Naive thymus-derived CD8-positive, alpha-beta T cell (primary cell): Measurements from ENCODE around the gene SORCS2. TPM values are rescaled to one million over a fixed set of nuclear protein-coding genes. Genes with fewer than 3 reads are reported as not detected.
A peak's percentile ranks its signal among the peaks of the same experiment; 100 is the strongest.

Experiments
- ATAC-seq, 2 donors: fragments of 150-1000 bp; cut with Tn5 transposase in 1 of 2; sonication (Bioruptor Pico), chemical (Tn5 transposase) in 1 of 2; 1 replicate in 1 of 2; 2 replicates in 1 of 2; pipeline ENCODE4 v1.10.0; 2021; ENCODE audit warnings: mild to moderate bottlenecking in 2 of 2, moderate library complexity in 2 of 2
- POLR2A ChIA-PET: fragments of 350-600 bp; sonication (Branson Sonifier 250); formaldehyde crosslinking; loops from one replicate; lab custom pipeline; 2021; ENCODE audit warnings: antibody characterized with exemption; lab: Charles Lee
- DNase-seq, 10 donors: peaks; one replicate each; pipeline versions ENCODE4 v3.0.0 to v3.0.0-alpha.2; 2020 to 2022
- H3K27ac Mint-ChIP-seq, 10 donors: one replicate each; pipeline ENCODE4 v1.8.0; 2020 to 2022; ENCODE audit warnings: mild to moderate bottlenecking in 10 of 10, mixed read lengths in 10 of 10, moderate library complexity in 4 of 10, inconsistent platforms in 1 of 10
- H3K27me3 Mint-ChIP-seq, 5 donors: one replicate each; pipeline ENCODE4 v1.8.0; 2021 to 2022; ENCODE audit warnings: mixed read lengths in 5 of 5
- H3K36me3 Mint-ChIP-seq, 3 donors: one replicate each; pipeline ENCODE4 v1.8.0; 2020 to 2022; ENCODE audit warnings: mixed read lengths in 3 of 3, mild to moderate bottlenecking in 2 of 3, inconsistent platforms in 1 of 3
- H3K4me1 Mint-ChIP-seq, 4 donors: one replicate each; pipeline ENCODE4 v1.8.0; 2021 to 2022; ENCODE audit warnings: mixed read lengths in 4 of 4
- H3K4me3 Mint-ChIP-seq, 10 donors: one replicate each; pipeline ENCODE4 v1.8.0; 2020 to 2022; ENCODE audit warnings: mild to moderate bottlenecking in 10 of 10, mixed read lengths in 10 of 10, moderate library complexity in 6 of 10, inconsistent platforms in 1 of 10
- H3K9me3 Mint-ChIP-seq, 9 donors: one replicate each; pipeline ENCODE4 v1.8.0; 2020 to 2022; ENCODE audit warnings: mixed read lengths in 9 of 9, mild to moderate bottlenecking in 3 of 9, inconsistent platforms in 1 of 9, moderate library complexity in 1 of 9
- polyA plus RNA-seq, 3 donors: library from polyadenylated mRNA; unstranded; fragments of 300-500 nt; fragmentation: Illumina TruSeq; gene quantifications; one replicate each; pipeline ENCODE4 v1.2.3, GENCODE V29; 2021
- total RNA-seq, 8 experiments: library from RNA in 2 of 8; stranded (reverse) in 2 of 8; gene quantifications; one replicate each; pipeline ENCODE4 v1.2.3 and lab custom pipeline; 2021 to 2026

Gene SORCS2
- total and polyA plus RNA-seq, 5 experiments from 2014 or later: not detected

GRCh38 chr4:7772711-7773385 is 580.5 kb downstream of the SORCS2 start:
- POLR2A ChIA-PET: no interaction called here

DNA sequence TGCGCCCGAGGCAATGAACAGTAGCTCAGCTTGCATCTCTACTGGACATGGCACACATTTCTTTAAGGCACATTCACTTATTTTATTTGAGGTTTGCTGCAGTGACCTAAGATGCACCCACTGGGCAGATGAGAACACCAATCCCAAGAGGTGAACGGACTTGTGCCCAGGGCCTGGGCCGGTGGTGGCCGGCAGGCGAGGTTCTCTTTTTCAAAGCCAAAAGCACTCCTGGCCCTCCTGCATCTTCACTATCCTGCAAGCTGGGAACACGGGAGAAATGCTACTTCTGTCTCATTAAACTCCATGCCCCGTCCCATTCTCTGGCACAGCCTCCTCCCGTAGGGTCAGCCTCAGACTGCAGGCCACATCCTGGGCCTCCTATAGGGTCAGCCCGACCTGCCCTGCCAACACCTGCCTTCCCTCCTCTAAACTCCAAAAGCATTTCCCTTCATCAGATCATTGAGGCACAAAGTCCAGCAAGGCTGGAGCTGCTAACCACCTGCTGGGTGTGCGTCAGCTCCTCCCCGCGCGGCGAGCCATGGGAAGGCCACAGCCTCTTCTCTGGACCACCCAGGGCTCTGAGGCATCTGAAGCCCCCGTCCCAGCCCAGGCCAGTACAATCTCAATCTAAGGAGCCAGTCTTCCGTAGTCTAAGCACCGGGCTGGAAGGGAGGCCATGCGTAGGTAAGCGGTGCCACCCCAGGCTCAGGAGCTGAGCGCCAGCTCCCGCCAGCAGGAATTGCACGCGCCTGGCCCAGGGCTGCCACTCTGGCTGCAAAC is 581.3 kb downstream of the SORCS2 start:
- POLR2A ChIA-PET: no interaction called here
- peaks cover 0 to 72% (median 10%) of the 10 kb centered on the region in 3 donors for H3K36me3 Mint-ChIP-seq

More at GRCh38 chr4:7772711-7773385, 580.5 kb downstream of the SORCS2 start:
- peaks cover 18 to 28% (median 22%) of the 10 kb centered on the region in 4 donors for H3K4me1 Mint-ChIP-seq
- DNase-seq (no peak), ATAC-seq (no peak)
- no peak overlapping the region for H3K4me3 Mint-ChIP-seq
- peaks cover 0 to 70% (median 5%) of the 10 kb centered on the region in 3 donors for H3K36me3 Mint-ChIP-seq
- no peaks in the 10 kb centered on the region for H3K27me3 Mint-ChIP-seq
- H3K27ac Mint-ChIP-seq: peak overlapping the region in 4 of 10 donors; percentile 20 to 82 (median 70)
- no peaks in the 10 kb centered on the region for H3K9me3 Mint-ChIP-seq

GRCh38 chr4:7774301-7775294 is 582.3 kb downstream of the SORCS2 start:
- Mint-ChIP-seq H3K4me1 (peaks cover 18 to 25% (median 22%) of the 10 kb centered on the region in 4 donors), H3K9me3 (no peaks in the 10 kb centered on the region), H3K27me3 (no peaks in the 10 kb centered on the region), H3K36me3 (peaks cover 0 to 76% (median 10%) of the 10 kb centered on the region in 3 donors), H3K27ac (peak overlapping the region in 1 of 10 donors; percentile 47), H3K4me3 (peak overlapping the region in 1 of 10 donors; percentile 5)
- DNase-seq (no peak), ATAC-seq (no peak)
- POLR2A ChIA-PET: no interaction called here

More for the DNA sequence above, 581.3 kb downstream of the SORCS2 start:
- DNase-seq: no peak
- Mint-ChIP-seq H3K27ac (peak overlapping the region in 1 of 10 donors; percentile 70), H3K4me3 (peak overlapping the region in 1 of 10 donors; percentile 5), H3K9me3 (no peaks in the 10 kb centered on the region), H3K27me3 (no peaks in the 10 kb centered on the region), H3K4me1 (peaks cover 18 to 28% (median 22%) of the 10 kb centered on the region in 4 donors)
- no peak for ATAC-seq

- no peak for ATAC-seq
- no peaks in the 10 kb centered on the region for H3K27me3 Mint-ChIP-seq
- no peak overlapping the region for H3K4me3 Mint-ChIP-seq
- DNase-seq: no peak
- H3K4me1 Mint-ChIP-seq: peaks cover 13 to 19% (median 15%) of the 10 kb centered on the region in 4 donors
- H3K36me3 Mint-ChIP-seq: peaks cover 0 to 77% (median 10%) of the 10 kb centered on the region in 3 donors
- no peaks in the 10 kb centered on the region for H3K9me3 Mint-ChIP-seq
- peak overlapping the region in 1 of 10 donors; percentile 55 for H3K27ac Mint-ChIP-seq
- POLR2A ChIA-PET: no interaction called here
Measured at GRCh38 chr4:7775396-7775795, 583.1 kb downstream of the SORCS2 start.

DNA sequence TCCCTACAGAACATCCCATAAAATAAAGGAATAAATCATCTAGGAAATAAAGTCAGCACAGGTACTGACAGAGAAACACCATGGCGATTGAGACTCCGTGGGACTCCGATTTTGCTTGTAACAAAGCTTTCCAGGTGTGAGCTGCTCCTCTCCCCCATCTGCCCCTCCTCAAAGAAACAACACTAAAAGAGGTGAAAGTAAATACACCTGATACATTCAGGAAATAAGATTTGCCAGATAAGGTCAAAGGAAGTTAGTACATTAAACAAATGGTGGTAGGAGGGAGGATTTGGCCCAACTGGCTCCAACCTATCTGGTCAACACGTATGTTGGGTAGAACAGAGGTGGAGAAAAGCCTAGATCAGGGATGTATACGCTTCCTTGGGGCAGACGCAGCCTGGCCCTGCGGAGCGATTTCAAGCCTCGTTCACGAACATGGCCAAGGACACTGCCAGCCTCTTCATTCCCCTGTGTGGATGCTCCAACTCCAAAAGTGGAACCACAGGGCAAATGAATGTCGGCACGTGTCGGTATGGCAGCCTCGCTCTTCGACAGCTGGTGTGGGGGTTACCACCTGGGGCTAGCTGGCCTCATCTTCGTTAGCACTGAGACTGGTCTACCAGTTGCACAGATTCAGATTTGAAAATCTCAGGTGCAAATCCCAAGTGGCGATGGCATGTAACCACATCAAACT is 584.8 kb downstream of the SORCS2 start:
- H3K27ac Mint-ChIP-seq: no peak overlapping the region
- peaks cover 7 to 16% (median 10%) of the 10 kb centered on the region in 4 donors for H3K4me1 Mint-ChIP-seq
- no peak for ATAC-seq
- POLR2A ChIA-PET: no interaction called here
- H3K4me3 Mint-ChIP-seq: no peak overlapping the region
- H3K9me3 Mint-ChIP-seq: no peaks in the 10 kb centered on the region
- H3K27me3 Mint-ChIP-seq: no peaks in the 10 kb centered on the region
- H3K36me3 Mint-ChIP-seq: peaks cover 0 to 79% (median 11%) of the 10 kb centered on the region in 3 donors
- DNase-seq: no peak

GRCh38 chr4:7777871-7778509 is 585.7 kb downstream of the SORCS2 start:
- no peaks in the 10 kb centered on the region for H3K27me3 Mint-ChIP-seq
- no peak overlapping the region for H3K4me3 Mint-ChIP-seq
- H3K36me3 Mint-ChIP-seq: peaks cover 0 to 75% (median 8%) of the 10 kb centered on the region in 3 donors
- H3K9me3 Mint-ChIP-seq: no peaks in the 10 kb centered on the region
- POLR2A ChIA-PET: no interaction called here
- H3K4me1 Mint-ChIP-seq: peaks cover 6 to 23% (median 11%) of the 10 kb centered on the region in 4 donors
- peak overlapping the region in 3 of 10 donors; percentile 46 to 54 (median 47) for H3K27ac Mint-ChIP-seq
- ATAC-seq (no peak), DNase-seq (no peak)

GRCh38 chr4:7778510-7779431 is 586.4 kb downstream of the SORCS2 start:
- DNase-seq (no peak), ATAC-seq (no peak)
- H3K4me1 Mint-ChIP-seq: peaks cover 6 to 23% (median 11%) of the 10 kb centered on the region in 4 donors
- peak overlapping the region in 2 of 10 donors; percentile 33 to 65 for H3K27ac Mint-ChIP-seq
- H3K9me3 Mint-ChIP-seq: no peaks in the 10 kb centered on the region
- POLR2A ChIA-PET: no interaction called here
- no peaks in the 10 kb centered on the region for H3K27me3 Mint-ChIP-seq
- peaks cover 0 to 72% (median 8%) of the 10 kb centered on the region in 3 donors for H3K36me3 Mint-ChIP-seq
- H3K4me3 Mint-ChIP-seq: no peak overlapping the region

- Mint-ChIP-seq H3K4me3 (no peak overlapping the region), H3K4me1 (peaks cover 6 to 23% (median 11%) of the 10 kb centered on the region in 4 donors), H3K36me3 (peaks cover 0 to 69% (median 8%) of the 10 kb centered on the region in 3 donors), H3K27ac (no peak overlapping the region), H3K9me3 (no peaks in the 10 kb centered on the region), H3K27me3 (no peaks in the 10 kb centered on the region)
- ATAC-seq (no peak), DNase-seq (no peak)
- POLR2A ChIA-PET: no interaction called here
Measured at GRCh38 chr4:7779432-7779768, 587.1 kb downstream of the SORCS2 start.

GRCh38 chr4:7780751-7781348 is 588.5 kb downstream of the SORCS2 start:
- no peak for DNase-seq
- peaks cover 0 to 70% (median 8%) of the 10 kb centered on the region in 3 donors for H3K36me3 Mint-ChIP-seq
- no peak for ATAC-seq
- peaks cover 6 to 23% (median 11%) of the 10 kb centered on the region in 4 donors for H3K4me1 Mint-ChIP-seq
- POLR2A ChIA-PET: no interaction called here
- H3K27ac Mint-ChIP-seq: peak overlapping the region in 3 of 10 donors; percentile 56 to 81 (median 58)
- no peaks in the 10 kb centered on the region for H3K9me3 Mint-ChIP-seq
- H3K27me3 Mint-ChIP-seq: no peaks in the 10 kb centered on the region
- peak overlapping the region in 1 of 10 donors; percentile 6 for H3K4me3 Mint-ChIP-seq

GRCh38 chr4:7781366-7781765 is 589.0 kb downstream of the SORCS2 start:
- H3K27me3 Mint-ChIP-seq: no peaks in the 10 kb centered on the region
- H3K9me3 Mint-ChIP-seq: no peaks in the 10 kb centered on the region

More at GRCh38 chr4:7781366-7781765, 589.0 kb downstream of the SORCS2 start:
- Mint-ChIP-seq H3K36me3 (peaks cover 0 to 70% (median 11%) of the 10 kb centered on the region in 3 donors), H3K4me3 (peak overlapping the region in 2 of 10 donors; percentile 6 to 41), H3K4me1 (peaks cover 6 to 23% (median 11%) of the 10 kb centered on the region in 4 donors), H3K27ac (peak overlapping the region in 3 of 10 donors; percentile 56 to 81 (median 58))
- DNase-seq (no peak), ATAC-seq (no peak)
- POLR2A ChIA-PET: no interaction called here
